ENCODE measurements around the gene LCE5A. TPM values are rescaled to one million over a fixed set of nuclear protein-coding genes. Genes with fewer than 3 reads are reported as not detected.

LCE5A gene
- total RNA-seq (2014; rRNA removed; shearing (Covaris generic)) (not detected in 2 replicates), polyA plus RNA-seq (2016; fragmentation: Nextera tagmentation; extraction: Ambion mirVana) (not detected in 2 replicates)

- peaks cover under 1% of the 10 kb centered on the region; the same call in 1 of the 2 replicates for H3K4me1 ChIP-seq (ENCODE audit: insufficient read depth)
- H3K27me3 ChIP-seq (replicated peaks; ENCODE audit: insufficient read depth): peaks cover 34% of the 10 kb centered on the region; the same call in 1 of the 2 replicates
- no peak within 1 kb of the TSS for H2AFZ ChIP-seq
- H4K20me1 ChIP-seq (ENCODE audit: insufficient read depth): no peaks in the 10 kb centered on the region
- H3K4me3 ChIP-seq: no peak within 1 kb of the TSS
- H3K9ac ChIP-seq: no peak within 1 kb of the TSS
- no peaks in the 10 kb centered on the region for H3K79me2 ChIP-seq (ENCODE audit: insufficient read depth)
- no peak within 1 kb of the TSS for H3K4me2 ChIP-seq (ENCODE audit: unreplicated experiment)
- no peaks in the 10 kb centered on the region for H3K9me2 ChIP-seq (ENCODE audit: insufficient read depth)
- in situ Hi-C loops (cut with MboI): no loop called here
- no peaks in the 10 kb centered on the region for H3K9me3 ChIP-seq (ENCODE audit: low read depth)
- no peaks in the 10 kb centered on the region for H3K36me3 ChIP-seq (ENCODE audit: low read depth)
- no peak within 1 kb of the TSS for H3K27ac ChIP-seq
- no peaks in the 10 kb centered on the region for H3F3A ChIP-seq (ENCODE audit: insufficient read depth)
- 44 to 47% methylated on average over 3 of the region's 3 CpGs for WGBS, 2 experiments (ENCODE audit: low coverage in 1 of 2, low lambda C conversion rate in 2 of 2, missing lambda C conversion rate in 2 of 2)
- DNase-seq: no peak
- TF ChIP-seq EZH2 (IDR thresholded peaks at IDR 0.05; ENCODE audit: insufficient read depth, poor library complexity, severe bottlenecking) (no peak), EZH2phosphoT487 (IDR thresholded peaks at IDR 0.05; ENCODE audit: insufficient read depth, low read depth) (no peak)
Observed at GRCh38 chr1:152510503-152510902, at the start of gene LCE5A. TSS of gene LCE5A (plus strand) at chr1:152510803. CDS start at chr1:152511535, 732 bp downstream.

GRCh38 chr1:152461544-152461943 is 49.1 kb upstream of the LCE5A start:
- H3K27ac ChIP-seq: no peak overlapping the region
- DNase-seq: peak; percentile 82
- H3K9me3 ChIP-seq (ENCODE audit: low read depth): no peaks in the 10 kb centered on the region
- TF ChIP-seq EZH2phosphoT487 (IDR thresholded peaks at IDR 0.05; ENCODE audit: insufficient read depth, low read depth): no peak
- no peak for TF ChIP-seq EZH2 (IDR thresholded peaks at IDR 0.05; ENCODE audit: insufficient read depth, poor library complexity, severe bottlenecking)
- no peak overlapping the region for H3K9ac ChIP-seq
- WGBS, 2 experiments (ENCODE audit: low coverage in 1 of 2, low lambda C conversion rate in 2 of 2, missing lambda C conversion rate in 2 of 2): 1% methylated on average over 6 of the region's 6 CpGs
- no peaks in the 10 kb centered on the region for H3K4me1 ChIP-seq (ENCODE audit: insufficient read depth)
- no peaks in the 10 kb centered on the region for H3K9me2 ChIP-seq (ENCODE audit: insufficient read depth)
- no peaks in the 10 kb centered on the region for H3K36me3 ChIP-seq (ENCODE audit: low read depth)
- in situ Hi-C loops (cut with MboI): no loop called here
- H3F3A ChIP-seq (ENCODE audit: insufficient read depth): no peaks in the 10 kb centered on the region
- H3K79me2 ChIP-seq (ENCODE audit: insufficient read depth): no peaks in the 10 kb centered on the region
- no peak overlapping the region for H3K4me3 ChIP-seq
- no peaks in the 10 kb centered on the region for H3K27me3 ChIP-seq (replicated peaks; ENCODE audit: insufficient read depth)
- H4K20me1 ChIP-seq (ENCODE audit: insufficient read depth): no peaks in the 10 kb centered on the region
- no peak overlapping the region for H2AFZ ChIP-seq
- H3K4me2 ChIP-seq (ENCODE audit: unreplicated experiment): no peak overlapping the region

DNA sequence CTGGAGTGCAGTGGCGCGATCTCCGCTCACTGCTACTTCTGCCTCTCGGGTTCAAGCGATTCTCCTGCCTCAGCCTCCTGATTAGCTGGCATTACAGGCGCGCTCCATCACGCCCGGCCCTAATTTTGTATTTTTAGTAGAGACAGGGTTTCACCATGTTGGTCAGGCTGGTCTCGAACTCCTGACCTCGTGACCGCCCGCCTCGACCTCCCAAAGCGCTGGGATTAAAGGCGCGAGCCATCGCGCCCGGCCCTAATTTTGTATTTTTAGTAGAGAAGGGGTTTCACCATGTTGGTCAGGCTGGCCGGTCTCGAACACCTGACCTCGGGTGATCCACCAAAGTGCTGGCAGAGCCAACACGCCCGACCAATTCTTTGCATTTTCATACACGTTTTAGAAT is 48.0 kb upstream of the LCE5A start:
- TF ChIP-seq EZH2 (IDR thresholded peaks at IDR 0.05; ENCODE audit: insufficient read depth, poor library complexity, severe bottlenecking) (no peak), EZH2phosphoT487 (IDR thresholded peaks at IDR 0.05; ENCODE audit: insufficient read depth, low read depth) (no peak)
- no peak for DNase-seq
- Histone ChIP-seq H3K9ac (no peak overlapping the region), H3K9me3 (ENCODE audit: low read depth) (no peaks in the 10 kb centered on the region), H3K4me3 (no peak overlapping the region), H3F3A (ENCODE audit: insufficient read depth) (no peaks in the 10 kb centered on the region), H2AFZ (no peak overlapping the region), H3K36me3 (ENCODE audit: low read depth) (no peaks in the 10 kb centered on the region), H4K20me1 (ENCODE audit: insufficient read depth) (no peaks in the 10 kb centered on the region), H3K9me2 (ENCODE audit: insufficient read depth) (no peaks in the 10 kb centered on the region), H3K27ac (no peak overlapping the region), H3K27me3 (replicated peaks; ENCODE audit: insufficient read depth) (no peaks in the 10 kb centered on the region), H3K4me2 (ENCODE audit: unreplicated experiment) (no peak overlapping the region), H3K4me1 (ENCODE audit: insufficient read depth) (no peaks in the 10 kb centered on the region), H3K79me2 (ENCODE audit: insufficient read depth) (no peaks in the 10 kb centered on the region)
- 86 to 88% methylated on average over 26 of the region's 26 CpGs for WGBS, 2 experiments (ENCODE audit: low coverage in 1 of 2, low lambda C conversion rate in 2 of 2, missing lambda C conversion rate in 2 of 2)
- in situ Hi-C loops (cut with MboI): no loop called here

DNA sequence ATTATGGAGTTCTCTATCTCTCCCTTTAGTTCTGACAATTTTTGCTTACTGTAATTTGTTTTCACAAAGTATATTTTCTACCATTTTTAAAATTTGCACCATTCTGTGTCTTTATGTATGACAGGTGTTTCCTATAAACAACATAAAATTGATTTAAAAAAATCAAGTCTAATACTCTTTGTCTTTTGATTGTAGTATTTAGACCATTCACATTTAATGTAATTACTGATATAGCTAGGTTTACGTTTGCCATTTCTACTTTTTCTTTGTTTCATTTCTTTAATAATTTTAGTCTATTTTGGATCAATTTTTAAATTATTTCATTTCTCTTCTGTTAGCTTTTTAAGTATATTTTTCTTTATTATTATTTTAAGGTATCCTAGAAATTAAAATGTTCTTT is 44.4 kb upstream of the LCE5A start:
- in situ Hi-C loops (cut with MboI): no loop called here
- no peak overlapping the region for H3K9ac ChIP-seq
- no peaks in the 10 kb centered on the region for H3K9me3 ChIP-seq (ENCODE audit: low read depth)
- no peaks in the 10 kb centered on the region for H3K4me1 ChIP-seq (ENCODE audit: insufficient read depth)
- 43 to 46% methylated on average over 1 of the region's 1 CpG for WGBS, 2 experiments (ENCODE audit: low coverage in 1 of 2, low lambda C conversion rate in 2 of 2, missing lambda C conversion rate in 2 of 2)
- H3K79me2 ChIP-seq (ENCODE audit: insufficient read depth): no peaks in the 10 kb centered on the region
- no peak overlapping the region for H3K4me2 ChIP-seq (ENCODE audit: unreplicated experiment)
- DNase-seq: no peak
- no peaks in the 10 kb centered on the region for H3F3A ChIP-seq (ENCODE audit: insufficient read depth)
- H2AFZ ChIP-seq: no peak overlapping the region
- H3K27me3 ChIP-seq (replicated peaks; ENCODE audit: insufficient read depth): peaks cover 17% of the 10 kb centered on the region
- no peak overlapping the region for H3K27ac ChIP-seq
- H3K9me2 ChIP-seq (ENCODE audit: insufficient read depth): no peaks in the 10 kb centered on the region
- H3K36me3 ChIP-seq (ENCODE audit: low read depth): no peaks in the 10 kb centered on the region
- H4K20me1 ChIP-seq (ENCODE audit: insufficient read depth): no peaks in the 10 kb centered on the region
- H3K4me3 ChIP-seq: no peak overlapping the region
- no peak for TF ChIP-seq EZH2 (IDR thresholded peaks at IDR 0.05; ENCODE audit: insufficient read depth, poor library complexity, severe bottlenecking)
- TF ChIP-seq EZH2phosphoT487 (IDR thresholded peaks at IDR 0.05; ENCODE audit: insufficient read depth, low read depth): no peak
